B cell (primary cell): ENCODE data around the gene IKZF1. TPM values are rescaled to one million over a fixed set of nuclear protein-coding genes. Genes with fewer than 3 reads are reported as not detected.

Source experiments
- ATAC-seq: fragments of 200-7000 bp; cut with Tn5 transposase; one replicate; pipeline ENCODE4 v1.10.0; 2021; ENCODE audit warnings: low read depth, mild to moderate bottlenecking, moderate number of reproducible peaks, moderate library complexity
- CTCF ChIA-PET: fragments of 350-600 bp; sonication (Branson Sonifier 250); formaldehyde crosslinking; loops from one replicate; lab custom pipeline; 2021; ENCODE audit warnings: antibody characterized with exemption, inconsistent platforms; lab: Charles Lee
- POLR2A ChIA-PET: fragments of 350-600 bp; sonication (Branson Sonifier 250); formaldehyde crosslinking; loops from one replicate; lab custom pipeline; 2021; ENCODE audit warnings: antibody characterized with exemption; lab: Charles Lee
- DNase-seq: peaks from one replicate; pipeline ENCODE4 v3.0.0; 2013
- H2AFZ ChIP-seq: 2 replicates; pipeline ENCODE4 v1.6.1; 2012; ENCODE audit warnings: mild to moderate bottlenecking, low read depth, low read length; ENCODE audit not compliant: insufficient read depth, poor library complexity, severe bottlenecking
- H3K27ac ChIP-seq, 2 donors: 1 replicate in 1 of 2; 2 replicates in 1 of 2; pipeline ENCODE4 v1.5.1; 2012 to 2013; ENCODE audit warnings: low read length in 2 of 2, mild to moderate bottlenecking in 2 of 2, moderate library complexity in 1 of 2
- H3K27me3 ChIP-seq, 4 experiments: fragments of 200-600 bp in 1 of 4; sonication (generic) in 1 of 4; replicated peaks in 1 of 4; 1 replicate in 2 of 4; 2 replicates in 2 of 4; pipeline versions ENCODE4 v1.6.1 to v1.7.0; 2013 to 2016; ENCODE audit warnings: low read length in 3 of 4, mild to moderate bottlenecking in 2 of 4, mixed read lengths in 1 of 4, moderate library complexity in 1 of 4; ENCODE audit not compliant: insufficient read depth in 4 of 4, control insufficient read depth in 3 of 4; ENCODE audit errors: control extremely low read depth in 1 of 4
- H3K36me3 ChIP-seq, 2 experiments: replicated peaks in 1 of 2; 1 replicate in 1 of 2; 2 replicates in 1 of 2; pipeline versions ENCODE4 v1.6.1 to v1.7.1; 2013; ENCODE audit warnings: low read length in 1 of 2; ENCODE audit not compliant: insufficient read depth in 2 of 2, control insufficient read depth in 1 of 2; ENCODE audit errors: control extremely low read depth in 1 of 2, extremely low read depth in 1 of 2
- H3K4me1 ChIP-seq, 2 donors: fragments of 200-600 bp in 1 of 2; sonication (generic) in 1 of 2; 1 replicate in 1 of 2; 2 replicates in 1 of 2; pipeline versions ENCODE4 v1.5.1 to v1.6.1; 2013 to 2017; ENCODE audit warnings: low read length in 2 of 2; ENCODE audit not compliant: control insufficient read depth in 2 of 2, insufficient read depth in 2 of 2
- H3K4me2 ChIP-seq: replicated peaks from 2 replicates; pipeline ENCODE3; 2012; ENCODE audit warnings: mild to moderate bottlenecking, low read depth, low read length; ENCODE audit not compliant: poor library complexity, severe bottlenecking
- H3K4me3 ChIP-seq, 5 experiments: fragments of 200-600 bp in 1 of 5; sonication (generic) in 1 of 5; 1 replicate in 3 of 5; 2 replicates in 2 of 5; pipeline versions ENCODE4 v1.5.1 to v1.7.0; 2011 to 2016; ENCODE audit warnings: low read length in 4 of 5, mild to moderate bottlenecking in 4 of 5, low read depth in 2 of 5, control low read depth in 1 of 5, moderate library complexity in 1 of 5; ENCODE audit not compliant: insufficient read depth in 1 of 5; ENCODE audit errors: control extremely low read depth in 1 of 5, extremely low read depth in 1 of 5
- H3K79me2 ChIP-seq: fragments of 200-600 bp; sonication (generic); one replicate; pipeline ENCODE4 v1.6.0; 2016; ENCODE audit warnings: low read length; ENCODE audit not compliant: control insufficient read depth, insufficient read depth
- H3K9ac ChIP-seq: fragments of 200-600 bp; sonication (generic); 2 replicates; pipeline ENCODE4 v1.6.1; 2017; ENCODE audit warnings: mild to moderate bottlenecking, low read length, moderate library complexity
- H3K9me3 ChIP-seq, 3 donors: one replicate each; pipeline versions ENCODE4 v1.6.1 to v1.7.1; 2013; ENCODE audit warnings: low read length in 2 of 3; ENCODE audit not compliant: control insufficient read depth in 2 of 3, insufficient read depth in 1 of 3; ENCODE audit errors: control extremely low read depth in 1 of 3
- H4K20me1 ChIP-seq: 2 replicates; pipeline ENCODE4 v1.6.0; 2012; ENCODE audit warnings: mild to moderate bottlenecking, low read length; ENCODE audit not compliant: insufficient read depth, control insufficient read depth, poor library complexity, severe bottlenecking
- H3K27ac Mint-ChIP-seq: one replicate; pipeline ENCODE4 v1.8.0; 2021; ENCODE audit warnings: mixed read lengths
- H3K27me3 Mint-ChIP-seq: one replicate; pipeline ENCODE4 v1.8.0; 2021; ENCODE audit warnings: mixed read lengths
- H3K4me1 Mint-ChIP-seq: one replicate; pipeline ENCODE4 v1.8.0; 2021; ENCODE audit warnings: mixed read lengths
- H3K4me3 Mint-ChIP-seq: one replicate; pipeline ENCODE4 v1.8.0; 2021; ENCODE audit warnings: mixed read lengths
- H3K9me3 Mint-ChIP-seq: one replicate; pipeline ENCODE4 v1.8.0; 2022; ENCODE audit warnings: mixed read lengths; ENCODE audit not compliant: insufficient read depth
- EZH2 ChIP-seq: IDR thresholded peaks from 2 replicates; pipeline ENCODE4 v1.6.1; 2012; ENCODE audit warnings: borderline replicate concordance, low read depth, mild to moderate bottlenecking, moderate library complexity, low read length; ENCODE audit not compliant: insufficient read depth, poor library complexity, severe bottlenecking
- WGBS: methylation state at CpG from one replicate; pipeline ENCODE4 v1.1.5; 2013; ENCODE audit warnings: missing lambda C conversion rate; ENCODE audit not compliant: insufficient coverage; 5-methylcytosine and 5-hydroxymethylcytosine counted together
- intact Hi-C: fragments of 100-400 bp; cut with micrococcal nuclease; formaldehyde crosslinking; loops from one replicate; pipeline ENCODE4 v1.10.0; 2022
- polyA plus RNA-seq: library from polyadenylated mRNA; depleted of rRNA; stranded (reverse); fragments of >200 nt; gene quantifications from 2 replicates; pipeline ENCODE4 v1.2.3, GENCODE V29; 2012
- total RNA-seq, 2 donors: library from RNA; stranded (reverse); fragments of 120-200 nt in 1 of 2; gene quantifications; 1 replicate in 1 of 2; 2 replicates in 1 of 2; pipeline versions ENCODE4 v1.2.3 to v1.2.4, GENCODE V29; 2013 to 2022
- TF ChIP-seq, protein P1 (sequence below): fragments of 200-600 bp; IDR thresholded peaks from one replicate; pipeline ENCODE4 v1.8.0; 2022; ENCODE audit warnings: antibody characterized with exemption, mild to moderate bottlenecking

The IKZF1 gene
- total and polyA plus RNA-seq, 2 donors (not counting 1 experiment from before 2014, with no cell fraction given) = 199 to 254 TPM

DNA sequence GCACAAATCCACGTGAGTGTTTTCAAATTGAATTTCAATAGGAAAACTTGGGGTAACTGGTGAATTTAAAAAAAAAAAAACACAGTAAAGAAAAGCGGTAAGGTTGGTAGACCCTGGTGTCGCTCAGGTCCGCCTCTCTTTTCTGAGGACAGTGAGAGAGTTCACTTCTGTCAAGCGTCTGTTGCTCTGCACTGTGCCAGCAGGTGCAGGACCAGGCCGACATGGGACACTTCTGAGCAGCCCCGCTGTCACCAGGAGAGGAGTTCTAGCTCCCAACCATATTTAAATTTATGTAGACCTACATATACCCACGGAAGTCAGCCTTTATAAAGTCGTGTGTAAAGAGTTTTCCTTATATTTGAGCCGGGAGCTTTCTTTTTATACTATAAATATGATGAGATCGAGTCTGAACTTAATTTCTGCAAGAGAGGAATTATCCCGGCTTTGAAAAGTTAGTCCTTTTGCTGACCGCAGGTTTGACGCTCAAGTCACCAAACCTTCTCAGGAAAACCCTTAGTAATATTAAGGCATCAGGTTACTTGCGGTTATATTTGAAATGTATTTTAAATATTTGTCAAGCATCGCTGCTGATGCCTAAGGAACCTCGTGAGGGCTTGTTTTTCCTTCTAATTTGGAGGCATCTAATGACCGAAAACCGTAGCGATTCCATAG, 531 bp downstream of the IKZF1 start:
- peaks cover 40% of the 10 kb centered on the region for H3K4me1 Mint-ChIP-seq
- Histone ChIP-seq H3K27me3 (no peaks in the 10 kb centered on the region), H3K9me3 (no peaks in the 10 kb centered on the region), H3K4me1 (peaks cover 19 to 33% of the 10 kb centered on the region in 2 donors), H3K4me2 (peak overlapping the region; percentile 82), H3K79me2 (peaks cover 56% of the 10 kb centered on the region), H3K36me3 (peaks cover 0 to 5% of the 10 kb centered on the region in 2 experiments), H2AFZ (peak overlapping the region; percentile 70), H3K27ac (peak overlapping the region; percentile 71 to 83), H3K4me3 (peak overlapping the region; percentile 74 to 99 (median 87)), H4K20me1 (no peaks in the 10 kb centered on the region), H3K9ac (peak overlapping the region; percentile 92)
- H3K9me3 Mint-ChIP-seq = no peaks in the 10 kb centered on the region
- ATAC-seq (peak; percentile 62), DNase-seq (no peak)
- ChIA-PET CTCF (interaction anchor here (0.6 to 10.4 kb wide), 29 partner anchors 8 to 113 kb away, joined by 3 to 111 read pairs (median 5); no protein-coding TSS in a partner anchor), POLR2A (interaction anchor here (0.5 to 3.5 kb wide), 15 partner anchors 9 to 118 kb away, joined by 3 to 12 read pairs (median 4); no protein-coding TSS in a partner anchor)
- no peak for TF ChIP-seq EZH2
- TF ChIP-seq, protein P1, sequence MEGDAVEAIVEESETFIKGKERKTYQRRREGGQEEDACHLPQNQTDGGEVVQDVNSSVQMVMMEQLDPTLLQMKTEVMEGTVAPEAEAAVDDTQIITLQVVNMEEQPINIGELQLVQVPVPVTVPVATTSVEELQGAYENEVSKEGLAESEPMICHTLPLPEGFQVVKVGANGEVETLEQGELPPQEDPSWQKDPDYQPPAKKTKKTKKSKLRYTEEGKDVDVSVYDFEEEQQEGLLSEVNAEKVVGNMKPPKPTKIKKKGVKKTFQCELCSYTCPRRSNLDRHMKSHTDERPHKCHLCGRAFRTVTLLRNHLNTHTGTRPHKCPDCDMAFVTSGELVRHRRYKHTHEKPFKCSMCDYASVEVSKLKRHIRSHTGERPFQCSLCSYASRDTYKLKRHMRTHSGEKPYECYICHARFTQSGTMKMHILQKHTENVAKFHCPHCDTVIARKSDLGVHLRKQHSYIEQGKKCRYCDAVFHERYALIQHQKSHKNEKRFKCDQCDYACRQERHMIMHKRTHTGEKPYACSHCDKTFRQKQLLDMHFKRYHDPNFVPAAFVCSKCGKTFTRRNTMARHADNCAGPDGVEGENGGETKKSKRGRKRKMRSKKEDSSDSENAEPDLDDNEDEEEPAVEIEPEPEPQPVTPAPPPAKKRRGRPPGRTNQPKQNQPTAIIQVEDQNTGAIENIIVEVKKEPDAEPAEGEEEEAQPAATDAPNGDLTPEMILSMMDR = no peak
- peak overlapping the region; percentile 94 for H3K27ac Mint-ChIP-seq
- intact Hi-C loops = loop anchor here (2.0 to 5.0 kb wide), 3 partner anchors 24 to 158 kb away; no protein-coding TSS in a partner anchor
- 0% methylated on average over 8 of the region's 20 CpGs for WGBS
- H3K4me3 Mint-ChIP-seq = peak overlapping the region; percentile 91
- no peaks in the 10 kb centered on the region for H3K27me3 Mint-ChIP-seq
